HepG2 (cell line): ENCODE measurements around the gene RAPGEF6. TPM values are rescaled to one million over a fixed set of nuclear protein-coding genes. Genes with fewer than 3 reads are reported as not detected.

Experiments used
- ATAC-seq: fragments of 200-7000 bp; cut with Tn5 transposase; 3 replicates; pipeline ENCODE4 v1.9.1; 2020; ENCODE audit warnings: mild to moderate bottlenecking, moderate library complexity
- BruUV-seq: library from RNA; stranded (reverse); fragments of 400-500 nt; replicated peaks from 2 replicates; lab custom pipeline; 2021; lab: Mats Ljungman, UMichigan
- CTCF ChIA-PET: fragments of 300-600 bp; formaldehyde crosslinking; extraction: SDS; loops from one replicate; lab custom pipeline; 2021; ENCODE audit warnings: low total read pairs, inconsistent platforms, low intra/inter-chr PET ratio; lab: Yijun Ruan, JAX
- POLR2A ChIA-PET: fragments of 350-600 bp; sonication (Branson Sonifier 250); formaldehyde crosslinking; loops from one replicate; lab custom pipeline; 2020; ENCODE audit warnings: antibody characterized with exemption, inconsistent platforms; lab: Yijun Ruan, JAX
- DNase-seq: peaks from one replicate; pipeline ENCODE4 v3.0.0-alpha.2; 2015; ENCODE audit warnings: low spot score
- FAIRE-seq: peaks from 3 replicates; lab custom pipeline; 2011; peaks lifted over from hg19 to GRCh38; lab: Jason Lieb, UNC
- H2AFZ ChIP-seq: one replicate; pipeline ENCODE4 v1.6.1; 2011; ENCODE audit warnings: low read length, inconsistent platforms
- H3K27ac ChIP-seq: fragments of 300-600 bp; 3 replicates; pipeline ENCODE4 v1.8.0; 2011; ENCODE audit warnings: mixed run types, mild to moderate bottlenecking, mixed read lengths, low read length, inconsistent platforms; ENCODE audit not compliant: insufficient read depth; ENCODE audit errors: extremely low read length
- H3K27me3 ChIP-seq, 2 experiments: fragments of 200-600 bp in 1 of 2; 2 replicates in 1 of 2; 3 replicates in 1 of 2; pipeline versions ENCODE4 v1.6.0 to v1.8.0; 2011; ENCODE audit warnings: low read length in 2 of 2, mild to moderate bottlenecking in 2 of 2, moderate library complexity in 2 of 2, inconsistent platforms in 1 of 2; ENCODE audit not compliant: insufficient read depth in 2 of 2, control insufficient read depth in 1 of 2
- H3K36me3 ChIP-seq, 2 experiments: fragments of 200-600 bp in 1 of 2; replicated peaks in 1 of 2; 2 replicates in 1 of 2; 3 replicates in 1 of 2; pipeline versions ENCODE4 v1.5.1 to v1.8.0; 2011; ENCODE audit warnings: low read length in 2 of 2, inconsistent platforms in 1 of 2; ENCODE audit not compliant: insufficient read depth in 2 of 2, control insufficient read depth in 1 of 2
- H3K4me1 ChIP-seq: 2 replicates; pipeline ENCODE4 v1.5.1; 2012; ENCODE audit warnings: low read length, inconsistent platforms; ENCODE audit not compliant: insufficient read depth
- H3K4me2 ChIP-seq: 2 replicates; pipeline ENCODE4 v1.6.0; 2011; ENCODE audit warnings: low read depth, low read length, inconsistent platforms
- H3K4me3 ChIP-seq, 3 experiments: fragments of 200-600 bp in 1 of 3; sonication (generic), shearing (Covaris generic) in 1 of 3; replicated peaks in 1 of 3; 2 replicates each; pipeline ENCODE4 v1.5.1; 2011 to 2016; ENCODE audit warnings: low read length in 3 of 3, inconsistent platforms in 2 of 3, low read depth in 2 of 3, mild to moderate bottlenecking in 2 of 3, control low read depth in 1 of 3, mixed read lengths in 1 of 3; ENCODE audit not compliant: insufficient read depth in 1 of 3
- H3K79me2 ChIP-seq: one replicate; pipeline ENCODE4 v1.6.1; 2011; ENCODE audit warnings: low read length, inconsistent platforms; ENCODE audit not compliant: insufficient read depth
- H3K9ac ChIP-seq: 2 replicates; pipeline ENCODE4 v1.6.0; 2011; ENCODE audit warnings: mild to moderate bottlenecking, low read depth, low read length, inconsistent platforms; ENCODE audit not compliant: insufficient read depth
- H3K9me3 ChIP-seq: 2 replicates; pipeline ENCODE4 v1.5.1; 2012; ENCODE audit warnings: mild to moderate bottlenecking, low read length
- H4K20me1 ChIP-seq: 2 replicates; pipeline ENCODE4 v1.6.0; 2011; ENCODE audit warnings: inconsistent platforms, mild to moderate bottlenecking, low read length, moderate library complexity; ENCODE audit not compliant: insufficient read depth
- ATF7 ChIP-seq, 2 experiments: fragments of 450-650 bp in 1 of 2; sonication (generic) in 1 of 2; formaldehyde crosslinking in 1 of 2; IDR thresholded peaks; 2 replicates each; pipeline versions ENCODE4 v1.4.0 to v1.6.1; 2016 to 2020; ENCODE audit warnings: antibody characterized with exemption in 1 of 2, mild to moderate bottlenecking in 1 of 2, missing genetic modification reagents in 1 of 2
- CEBPB ChIP-seq: IDR thresholded peaks from 2 replicates; pipeline ENCODE4 v1.6.1; 2011; ENCODE audit warnings: low read depth, low read length, improper control_type of control experiment, borderline replicate concordance
- DR1 ChIP-seq: sonication (generic); formaldehyde crosslinking; IDR thresholded peaks from 2 replicates; pipeline ENCODE4 v1.8.0; 2021; ENCODE audit warnings: mild to moderate bottlenecking, missing genetic modification reagents, inconsistent platforms
- SOX13 ChIP-seq, 3 experiments: fragments of 450-650 bp in 1 of 3; sonication (generic) in 1 of 3; formaldehyde crosslinking in 1 of 3; IDR thresholded peaks in 2 of 3; conservative IDR thresholded peaks in 1 of 3; 2 replicates each; pipeline versions ENCODE4 v1.5.0 to v1.6.1; 2016 to 2020; ENCODE audit warnings: antibody characterized with exemption in 1 of 3, mild to moderate bottlenecking in 1 of 3, missing compliant biosample characterization in 1 of 3, missing genetic modification reagents in 1 of 3, moderate library complexity in 1 of 3
- ZNF577 ChIP-seq: sonication (generic); formaldehyde crosslinking; IDR thresholded peaks from 2 replicates; pipeline ENCODE4 v1.4.0; 2020; ENCODE audit warnings: mild to moderate bottlenecking, low read depth, missing genetic modification reagents, borderline replicate concordance
- WGBS: methylation state at CpG from one replicate; pipeline ENCODE4 v1.1.6; 2017; ENCODE audit warnings: low lambda C conversion rate; 5-methylcytosine and 5-hydroxymethylcytosine counted together
- in situ Hi-C: cut with HindIII; loops from 2 replicates; pipeline ENCODE4 v1.10.0; 2017; ENCODE audit warnings: low pct_unique_long_range_greater_than_20kb; ENCODE audit not compliant: extremely low pct_ligation_motif_present
- intact Hi-C: fragments of 100-400 bp; cut with micrococcal nuclease; formaldehyde crosslinking; loops from one replicate; pipeline ENCODE4 v1.10.0; 2022; ENCODE audit not compliant: unreplicated experiment
- polyA plus RNA-seq, 8 experiments: library from polyadenylated mRNA; depleted of rRNA in 3 of 8; stranded (reverse) in 7 of 8; unstranded in 1 of 8; fragments of >200 nt; fragmentation: Illumina TruSeq in 4 of 8; extraction: Trizol in 4 of 8; gene quantifications; 2 replicates each; pipeline versions ENCODE4 v1.2.1 to v1.2.3, GENCODE V29; 2011 to 2016; ENCODE audit warnings: low read depth in 4 of 8, missing spikeins in 1 of 8, mixed read lengths in 1 of 8; ENCODE audit not compliant: insufficient read depth in 1 of 8
- total RNA-seq, 5 experiments: library from RNA; depleted of rRNA; stranded (reverse); fragments of >200 nt; fragmentation: Illumina TruSeq; extraction: Trizol; gene quantifications; 2 replicates each; pipeline ENCODE4 v1.2.3, GENCODE V29; 2016; ENCODE audit warnings: low read depth in 1 of 5
- TF ChIP-seq, protein P1 (sequence below): fragments of 450-650 bp; IDR thresholded peaks from 2 replicates; pipeline ENCODE4 v1.6.1; 2016

The RAPGEF6 gene
- total and polyA plus RNA-seq, 2 of the 13 experiments (the other 11 are each of a cell fraction or from before 2014, with no cell fraction given) = 7.7 to 24.6 TPM

DNA sequence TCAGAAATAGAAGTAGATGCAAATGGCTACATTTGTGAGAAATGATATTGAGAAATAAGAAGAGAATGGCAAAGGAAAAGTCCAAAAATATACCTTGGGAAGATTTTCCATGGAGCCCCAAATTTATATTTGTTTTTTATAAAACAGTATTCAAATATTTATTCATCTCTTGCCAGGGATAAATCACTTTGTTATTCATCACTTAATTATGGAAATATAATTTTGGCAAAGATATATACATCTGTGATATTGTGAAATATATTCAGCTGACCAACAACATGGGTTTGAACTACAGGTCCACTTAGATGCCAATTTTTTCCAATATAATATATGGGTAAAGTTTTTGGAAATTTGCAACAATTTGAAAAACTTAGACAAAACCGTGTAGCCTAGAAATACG, 19.7 kb upstream of the RAPGEF6 start:
- intact Hi-C loops (no loop called here), in situ Hi-C loops (no loop called here)
- WGBS = 90% methylated on average over 2 of the region's 2 CpGs
- no peak for ATAC-seq
- no peaks in the 10 kb centered on the region for H3K9me3 ChIP-seq
- TF ChIP-seq, protein P1, sequence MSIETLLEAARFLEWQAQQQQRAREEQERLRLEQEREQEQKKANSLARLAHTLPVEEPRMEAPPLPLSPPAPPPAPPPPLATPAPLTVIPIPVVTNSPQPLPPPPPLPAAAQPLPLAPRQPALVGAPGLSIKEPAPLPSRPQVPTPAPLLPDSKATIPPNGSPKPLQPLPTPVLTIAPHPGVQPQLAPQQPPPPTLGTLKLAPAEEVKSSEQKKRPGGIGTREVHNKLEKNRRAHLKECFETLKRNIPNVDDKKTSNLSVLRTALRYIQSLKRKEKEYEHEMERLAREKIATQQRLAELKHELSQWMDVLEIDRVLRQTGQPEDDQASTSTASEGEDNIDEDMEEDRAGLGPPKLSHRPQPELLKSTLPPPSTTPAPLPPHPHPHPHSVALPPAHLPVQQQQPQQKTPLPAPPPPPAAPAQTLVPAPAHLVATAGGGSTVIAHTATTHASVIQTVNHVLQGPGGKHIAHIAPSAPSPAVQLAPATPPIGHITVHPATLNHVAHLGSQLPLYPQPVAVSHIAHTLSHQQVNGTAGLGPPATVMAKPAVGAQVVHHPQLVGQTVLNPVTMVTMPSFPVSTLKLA = no peak
- TF ChIP-seq CEBPB = 0 out of 2 replicates have a peak, but pooled peaks have one; percentile 6
- no peak for TF ChIP-seq ZNF577 (CRISPR knock-in tag)
- no peak for TF ChIP-seq ATF7 (IDR thresholded peaks at IDR 0.05)
- no peak for TF ChIP-seq ATF7 (CRISPR knock-in tag; IDR thresholded peaks at IDR 0.05)
- no peaks in the 10 kb centered on the region for H3K27me3 ChIP-seq
- peaks cover 30% of the 10 kb centered on the region for H3K4me1 ChIP-seq
- peak overlapping the region; percentile 24 for H3K27ac ChIP-seq
- no peak for FAIRE-seq
- POLR2A ChIA-PET = no interaction called here
- CTCF ChIA-PET = no interaction called here
- DNase-seq = no peak
- no peak overlapping the region for H3K4me3 ChIP-seq
- no peak overlapping the region for H3K9ac ChIP-seq
- no TSS peak for BruUV-seq
- H3K36me3 ChIP-seq = peaks cover 13 to 36% of the 10 kb centered on the region in 2 experiments
- no peaks in the 10 kb centered on the region for H3K79me2 ChIP-seq
- no peaks in the 10 kb centered on the region for H4K20me1 ChIP-seq
- H3K4me2 ChIP-seq = no peak overlapping the region; the same call in 1 of the 2 replicates
- no peak overlapping the region for H2AFZ ChIP-seq

DNA sequence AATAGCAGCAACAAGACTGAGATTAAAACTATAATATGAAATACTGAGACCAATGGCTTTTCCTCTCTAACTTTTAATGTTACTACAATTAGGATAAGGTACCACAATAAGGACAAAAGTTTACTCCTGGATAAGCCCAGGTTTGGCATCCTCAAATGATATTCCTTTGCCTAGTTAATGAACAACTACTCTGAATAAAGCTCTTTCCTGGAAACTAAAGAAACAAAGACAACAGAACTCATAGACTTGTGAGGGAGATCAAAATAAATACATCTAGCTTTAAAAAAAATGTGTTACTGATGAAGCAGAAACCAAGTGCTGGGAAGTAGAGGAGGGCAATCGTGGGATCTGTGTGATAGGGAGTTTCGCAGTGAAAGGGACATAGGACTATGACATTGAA, 19.3 kb upstream of the RAPGEF6 start:
- BruUV-seq = no TSS peak
- TF ChIP-seq DR1 (CRISPR knock-in tag) = no peak
- TF ChIP-seq SOX13 (IDR thresholded peaks at IDR 0.05) = no peak
- peak in 1 of 2 experiments; percentile 26; a peak in 1 of 4 replicates for TF ChIP-seq SOX13 (CRISPR knock-in tag; conservative IDR thresholded peaks at IDR 0.05 in 1 of 2, IDR thresholded peaks at IDR 0.05 in 1 of 2)
- intact Hi-C loops (no loop called here), in situ Hi-C loops (no loop called here)
- H3K4me2 ChIP-seq = no peak overlapping the region; the same call in 1 of the 2 replicates
- POLR2A ChIA-PET = no interaction called here
- H3K9ac ChIP-seq = no peak overlapping the region
- H3K9me3 ChIP-seq = no peaks in the 10 kb centered on the region
- no peak for DNase-seq
- peaks cover 10 to 34% of the 10 kb centered on the region in 2 experiments for H3K36me3 ChIP-seq
- no peaks in the 10 kb centered on the region for H4K20me1 ChIP-seq
- H3K4me3 ChIP-seq = no peak overlapping the region
- peak overlapping the region; percentile 24 for H3K27ac ChIP-seq
- CTCF ChIA-PET = no interaction called here
- H3K79me2 ChIP-seq = no peaks in the 10 kb centered on the region
- H2AFZ ChIP-seq = no peak overlapping the region
- FAIRE-seq = no peak
- no peaks in the 10 kb centered on the region for H3K27me3 ChIP-seq
- no peak for ATAC-seq
- peaks cover 30% of the 10 kb centered on the region for H3K4me1 ChIP-seq
- 87% methylated on average over 2 of the region's 2 CpGs for WGBS
